HG03108 (cell line): Measurements from ENCODE around the gene CALHM6.

Source experiments
- ATAC-seq: cut with Tn5 transposase; IDR thresholded peaks from one replicate; pipeline ENCODE4 v1.9.1; 2021; ENCODE audit warnings: moderate library complexity; ENCODE audit not compliant: unreplicated experiment

Gene CALHM6

GRCh38 chr6:116445102-116445501 is 16.1 kb upstream of the CALHM6 start:
- ATAC-seq = no peak

- ATAC-seq = no peak
Measured at GRCh38 chr6:116446399-116446798, 14.8 kb upstream of the CALHM6 start.

GRCh38 chr6:116447052-116447451 is 14.1 kb upstream of the CALHM6 start:
- no peak for ATAC-seq

GRCh38 chr6:116447496-116448011 is 13.6 kb upstream of the CALHM6 start:
- ATAC-seq = no peak

- no peak for ATAC-seq
Measured at GRCh38 chr6:116449565-116449964, 11.6 kb upstream of the CALHM6 start.

- ATAC-seq = no peak
Measured at GRCh38 chr6:116450185-116450710, 10.9 kb upstream of the CALHM6 start.

GRCh38 chr6:116450769-116451740 is 10.1 kb upstream of the CALHM6 start:
- peak; percentile 73 for ATAC-seq

- no peak for ATAC-seq
Measured at GRCh38 chr6:116451916-116452315, 9.3 kb upstream of the CALHM6 start.

- no peak for ATAC-seq
Measured at GRCh38 chr6:116452531-116452930, 8.6 kb upstream of the CALHM6 start.

- no peak for ATAC-seq
Measured at GRCh38 chr6:116456106-116456505, 5.1 kb upstream of the CALHM6 start.

- ATAC-seq = no peak
Measured at GRCh38 chr6:116456927-116457326, 4.2 kb upstream of the CALHM6 start.

GRCh38 chr6:116458264-116458663 is 2.9 kb upstream of the CALHM6 start:
- no peak for ATAC-seq

GRCh38 chr6:116459927-116460326 is 1.2 kb upstream of the CALHM6 start:
- no peak for ATAC-seq

GRCh38 chr6:116461932-116462885 is 1.0 kb downstream of the CALHM6 start:
- ATAC-seq = peak; percentile 82

- no peak for ATAC-seq
Measured at GRCh38 chr6:116463301-116463700, 2.1 kb downstream of the CALHM6 start.

- no peak for ATAC-seq
Measured at GRCh38 chr6:116465246-116465645, 4.1 kb downstream of the CALHM6 start.

- ATAC-seq = no peak
Measured at GRCh38 chr6:116467096-116467495, 5.9 kb downstream of the CALHM6 start.

GRCh38 chr6:116467514-116467913 is 6.3 kb downstream of the CALHM6 start:
- ATAC-seq = no peak

- no peak for ATAC-seq
Measured at GRCh38 chr6:116468293-116468692, 7.1 kb downstream of the CALHM6 start.

- no peak for ATAC-seq
Measured at GRCh38 chr6:116471531-116471930, 10.4 kb downstream of the CALHM6 start.

GRCh38 chr6:116472706-116473105 is 11.5 kb downstream of the CALHM6 start:
- ATAC-seq = no peak
